OCI-LY1 (cell line): ENCODE data around the gene RABEP1.

ENCODE experiments used
- CTCF ChIP-seq: fragments of 200-600 bp; sonication (generic), shearing (Covaris generic); IDR thresholded peaks from 2 replicates; pipeline ENCODE4 v1.5.1; 2017; ENCODE audit warnings: mild to moderate bottlenecking, antibody characterized with exemption, low read length, moderate library complexity, mixed read lengths
- EZH2 ChIP-seq: fragments of 200-600 bp; sonication (generic), shearing (Covaris generic); IDR thresholded peaks from 2 replicates; pipeline ENCODE4 v1.8.0; 2017; ENCODE audit warnings: borderline replicate concordance, mixed run types, mild to moderate bottlenecking, antibody characterized with exemption, low read length, moderate library complexity, mixed read lengths

DNA sequence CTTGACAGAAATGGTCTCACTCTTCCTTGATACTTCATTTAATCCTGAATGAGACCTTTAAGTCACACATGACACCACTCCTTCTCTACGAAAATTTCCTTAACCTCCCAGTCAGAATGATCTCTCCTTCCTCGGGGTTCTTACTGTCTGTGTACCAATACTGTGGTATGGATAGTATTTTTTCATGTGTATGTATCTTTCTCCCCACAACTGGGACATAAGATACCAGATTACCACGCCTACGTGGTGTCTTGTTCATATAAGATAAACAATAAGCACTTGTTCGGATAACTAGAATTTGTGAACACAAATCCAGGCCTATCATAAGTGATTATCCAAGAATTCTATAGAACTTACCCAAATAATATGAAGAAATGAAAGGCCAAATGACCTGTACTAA lies 126.1 kb downstream of the RABEP1 start:
- TF ChIP-seq EZH2, result no peak
- TF ChIP-seq CTCF, result no peak
